GM15510 (cell line): ENCODE data around the gene SPPL2C.

Source experiments
- POLR2A ChIP-seq: IDR thresholded peaks from 3 replicates; pipeline ENCODE4 v1.6.1; 2011; ENCODE audit warnings: borderline replicate concordance; ENCODE audit not compliant: insufficient read length; ENCODE audit errors: extremely low read depth

The SPPL2C gene

GRCh38 chr17:45823598-45823997 is 21.1 kb upstream of the SPPL2C start:
- no peak for TF ChIP-seq POLR2A

- no peak for TF ChIP-seq POLR2A
These were observed 20.2 kb upstream of the SPPL2C start for GRCh38 chr17:45824475-45824874.

- TF ChIP-seq POLR2A, result no peak
These were observed 19.7 kb upstream of the SPPL2C start for GRCh38 chr17:45824901-45825492.

GRCh38 chr17:45825792-45826191 is 18.9 kb upstream of the SPPL2C start:
- TF ChIP-seq POLR2A, result no peak

- no peak for TF ChIP-seq POLR2A
These were observed 17.6 kb upstream of the SPPL2C start for GRCh38 chr17:45826919-45827588.

GRCh38 chr17:45828171-45828570 is 16.5 kb upstream of the SPPL2C start:
- TF ChIP-seq POLR2A, result no peak

GRCh38 chr17:45828582-45829133 is 16.0 kb upstream of the SPPL2C start:
- TF ChIP-seq POLR2A, result no peak

GRCh38 chr17:45833920-45834319 is 10.8 kb upstream of the SPPL2C start:
- TF ChIP-seq POLR2A, result no peak

GRCh38 chr17:45834471-45835396 is 9.9 kb upstream of the SPPL2C start:
- TF ChIP-seq POLR2A, result no peak

- TF ChIP-seq POLR2A, result no peak
These were observed 9.2 kb upstream of the SPPL2C start for GRCh38 chr17:45835481-45835880.

- no peak for TF ChIP-seq POLR2A
These were observed 8.3 kb upstream of the SPPL2C start for GRCh38 chr17:45836047-45837044.

- no peak for TF ChIP-seq POLR2A
These were observed 7.5 kb upstream of the SPPL2C start for GRCh38 chr17:45837187-45837586.

- TF ChIP-seq POLR2A, result no peak
These were observed 7.1 kb upstream of the SPPL2C start for GRCh38 chr17:45837603-45838002.

- TF ChIP-seq POLR2A, result no peak
These were observed 5.9 kb upstream of the SPPL2C start for GRCh38 chr17:45838751-45839295.
